SK-N-MC (cell line): ENCODE results near the gene GRPEL1.

Experiments used
- DNase-seq: peaks from one replicate; pipeline ENCODE4 v3.0.0-alpha.2; 2011; ENCODE audit warnings: low read depth, low spot score
- H3K27ac ChIP-seq: fragments of 200-600 bp; sonication (generic); 2 replicates; pipeline ENCODE4 v1.5.1; 2016; ENCODE audit warnings: mixed run types
- H3K36me3 ChIP-seq: fragments of 200-600 bp; sonication (generic); 2 replicates; pipeline ENCODE4 v1.6.1; 2017; ENCODE audit warnings: antibody characterized with exemption, low read length, mixed read lengths; ENCODE audit not compliant: insufficient read depth
- H3K4me3 ChIP-seq: fragments of 200-600 bp; sonication (generic); 2 replicates; pipeline ENCODE4 v1.5.1; 2016
- H3K9ac ChIP-seq: fragments of 200-600 bp; sonication (generic); 2 replicates; pipeline ENCODE4 v1.8.0; 2017; ENCODE audit warnings: mixed run types, mixed read lengths; ENCODE audit not compliant: insufficient read length
- H3K9me3 ChIP-seq: fragments of 200-600 bp; sonication (generic); 2 replicates; pipeline ENCODE4 v1.6.1; 2017; ENCODE audit warnings: low read depth, mild to moderate bottlenecking, antibody characterized with exemption, low read length, moderate library complexity, mixed read lengths
- EZH2 ChIP-seq: fragments of 200-600 bp; sonication (generic); IDR thresholded peaks from one replicate; pipeline ENCODE4 v1.6.1; 2017; ENCODE audit warnings: antibody characterized with exemption
- FOXP2 ChIP-seq: optimal IDR thresholded peaks from 2 replicates; pipeline ENCODE3; 2011; ENCODE audit warnings: mild to moderate bottlenecking, moderate library complexity; ENCODE audit not compliant: insufficient read depth; ENCODE audit errors: extremely low read length, control extremely low read depth
- POLR2AphosphoS5 ChIP-seq: IDR thresholded peaks from 2 replicates; pipeline ENCODE4 v1.6.1; 2012; ENCODE audit warnings: mild to moderate bottlenecking, low read depth, low read length, borderline replicate concordance

GRPEL1 gene

GRCh38 chr4:7067452-7068278 is at the start of gene GRPEL1:
Gene GRPEL1 (minus strand): TSS chr4:7068064. CDS start chr4:7068032, 32 bp downstream.
- TF ChIP-seq EZH2 (no peak), FOXP2 (no peak), POLR2AphosphoS5 (peak; percentile 80)
- peak; percentile 88 for DNase-seq
- no peak within 1 kb of the TSS for H3K27ac ChIP-seq
- H3K9me3 ChIP-seq, result no peaks in the 10 kb centered on the region
- H3K4me3 ChIP-seq, result peak within 1 kb of the TSS; percentile 81
- peak within 1 kb of the TSS; percentile 79 for H3K9ac ChIP-seq
- peaks cover 15% of the 10 kb centered on the region for H3K36me3 ChIP-seq

GRCh38 chr4:7116705-7117104 is 48.8 kb upstream of the GRPEL1 start:
- Histone ChIP-seq H3K9me3 (no peaks in the 10 kb centered on the region), H3K36me3 (no peaks in the 10 kb centered on the region), H3K9ac (no peak overlapping the region), H3K4me3 (no peak overlapping the region), H3K27ac (no peak overlapping the region)
- DNase-seq, result no peak
- TF ChIP-seq POLR2AphosphoS5 (no peak), FOXP2 (no peak), EZH2 (no peak)

- Histone ChIP-seq H3K27ac (no peak overlapping the region), H3K4me3 (no peak overlapping the region), H3K9me3 (no peaks in the 10 kb centered on the region), H3K9ac (no peak overlapping the region), H3K36me3 (no peaks in the 10 kb centered on the region)
- TF ChIP-seq FOXP2 (no peak), POLR2AphosphoS5 (no peak), EZH2 (no peak)
- DNase-seq, result no peak
These were observed 47.9 kb upstream of the GRPEL1 start for GRCh38 chr4:7115557-7116340.

GRCh38 chr4:7112656-7113055 is 44.8 kb upstream of the GRPEL1 start:
- TF ChIP-seq POLR2AphosphoS5 (no peak), EZH2 (no peak), FOXP2 (no peak)
- Histone ChIP-seq H3K4me3 (no peak overlapping the region), H3K9ac (no peak overlapping the region), H3K36me3 (no peaks in the 10 kb centered on the region), H3K9me3 (no peaks in the 10 kb centered on the region), H3K27ac (no peak overlapping the region)
- DNase-seq, result no peak

- no peaks in the 10 kb centered on the region for H3K9me3 ChIP-seq
- no peak overlapping the region for H3K9ac ChIP-seq
- H3K4me3 ChIP-seq, result no peak overlapping the region
- TF ChIP-seq EZH2, result no peak
- no peak for TF ChIP-seq POLR2AphosphoS5
- no peak for TF ChIP-seq FOXP2
- H3K27ac ChIP-seq, result no peak overlapping the region
- no peak for DNase-seq
- no peaks in the 10 kb centered on the region for H3K36me3 ChIP-seq
These were observed 43.6 kb upstream of the GRPEL1 start for GRCh38 chr4:7111441-7111840.

- no peaks in the 10 kb centered on the region for H3K36me3 ChIP-seq
- H3K9ac ChIP-seq, result no peak overlapping the region
- TF ChIP-seq POLR2AphosphoS5, result no peak
- TF ChIP-seq EZH2, result no peak
- TF ChIP-seq FOXP2, result no peak
- H3K27ac ChIP-seq, result no peak overlapping the region
- H3K9me3 ChIP-seq, result no peaks in the 10 kb centered on the region
- DNase-seq, result no peak
- H3K4me3 ChIP-seq, result no peak overlapping the region
These were observed 42.7 kb upstream of the GRPEL1 start for GRCh38 chr4:7110546-7110945.

GRCh38 chr4:7109169-7109568 is 41.3 kb upstream of the GRPEL1 start:
- H3K36me3 ChIP-seq, result no peaks in the 10 kb centered on the region
- no peak overlapping the region for H3K9ac ChIP-seq
- DNase-seq, result no peak
- no peak overlapping the region for H3K4me3 ChIP-seq
- H3K27ac ChIP-seq, result no peak overlapping the region
- H3K9me3 ChIP-seq, result no peaks in the 10 kb centered on the region
- TF ChIP-seq EZH2 (no peak), FOXP2 (no peak), POLR2AphosphoS5 (no peak)

- no peak for TF ChIP-seq EZH2
- no peak for TF ChIP-seq POLR2AphosphoS5
- TF ChIP-seq FOXP2, result no peak
- Histone ChIP-seq H3K9ac (no peak overlapping the region), H3K36me3 (no peaks in the 10 kb centered on the region), H3K27ac (no peak overlapping the region), H3K9me3 (no peaks in the 10 kb centered on the region), H3K4me3 (no peak overlapping the region)
- no peak for DNase-seq
These were observed 40.8 kb upstream of the GRPEL1 start for GRCh38 chr4:7108660-7109059.
